22Rv1 (cell line): ENCODE measurements around the gene CRELD1.

Experiments
- CTCF ChIP-seq: fragments of 450-650 bp; IDR thresholded peaks from 2 replicates; pipeline ENCODE4 v1.5.1; 2017; ENCODE audit warnings: mild to moderate bottlenecking
- ZFX ChIP-seq: fragments of 450-650 bp; IDR thresholded peaks from 2 replicates; pipeline ENCODE4 v1.6.1; 2017; ENCODE audit warnings: antibody characterized with exemption, borderline replicate concordance

- TF ChIP-seq CTCF (no peak), ZFX (no peak)
Observed at GRCh38 chr3:9898467-9899241, 35.0 kb upstream of the CRELD1 start.
